Uterus (tissue), 2 donors: ENCODE measurements around the gene CAPN9.

Source experiments
- POLR2A ChIP-seq, 2 donors: fragments of 450-650 bp; IDR thresholded peaks; one replicate each; pipeline ENCODE4 v1.6.1; 2016; ENCODE audit warnings: antibody characterized with exemption in 2 of 2, mild to moderate bottlenecking in 1 of 2, moderate library complexity in 1 of 2
- TF ChIP-seq, protein P1 (sequence below), 4 experiments: fragments of 200-600 bp in 2 of 4; fragments of 450-650 bp in 2 of 4; sonication (generic) in 2 of 4; IDR thresholded peaks; one replicate each; pipeline ENCODE4 v1.5.1; 2016 to 2019; ENCODE audit warnings: antibody characterized with exemption in 4 of 4, mild to moderate bottlenecking in 2 of 4, moderate library complexity in 1 of 4

DNA sequence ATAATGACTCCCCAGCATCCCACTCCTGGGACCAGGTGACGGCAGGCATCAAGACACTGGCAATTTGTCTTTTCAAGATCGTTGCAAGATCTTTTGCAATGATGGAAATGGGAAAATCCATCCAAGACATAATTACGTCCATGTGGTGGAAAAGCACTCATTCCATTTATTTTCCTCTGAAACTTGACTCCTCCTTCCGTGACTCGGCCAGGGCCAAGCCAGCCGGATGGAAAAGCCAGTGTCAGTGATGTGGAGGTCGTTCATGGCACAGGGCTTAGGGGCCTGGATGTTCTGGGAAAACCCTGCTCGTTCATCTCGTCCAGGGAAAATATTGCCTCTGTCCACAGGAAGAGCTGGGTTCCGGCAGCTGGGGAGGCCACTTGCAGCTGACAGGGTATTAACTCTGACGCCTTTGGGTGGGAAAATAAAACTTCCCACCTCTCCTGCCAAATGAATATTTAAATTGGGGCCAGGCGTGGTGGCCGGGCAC lies 74.9 kb downstream of the CAPN9 start:
- TF ChIP-seq, protein P1, sequence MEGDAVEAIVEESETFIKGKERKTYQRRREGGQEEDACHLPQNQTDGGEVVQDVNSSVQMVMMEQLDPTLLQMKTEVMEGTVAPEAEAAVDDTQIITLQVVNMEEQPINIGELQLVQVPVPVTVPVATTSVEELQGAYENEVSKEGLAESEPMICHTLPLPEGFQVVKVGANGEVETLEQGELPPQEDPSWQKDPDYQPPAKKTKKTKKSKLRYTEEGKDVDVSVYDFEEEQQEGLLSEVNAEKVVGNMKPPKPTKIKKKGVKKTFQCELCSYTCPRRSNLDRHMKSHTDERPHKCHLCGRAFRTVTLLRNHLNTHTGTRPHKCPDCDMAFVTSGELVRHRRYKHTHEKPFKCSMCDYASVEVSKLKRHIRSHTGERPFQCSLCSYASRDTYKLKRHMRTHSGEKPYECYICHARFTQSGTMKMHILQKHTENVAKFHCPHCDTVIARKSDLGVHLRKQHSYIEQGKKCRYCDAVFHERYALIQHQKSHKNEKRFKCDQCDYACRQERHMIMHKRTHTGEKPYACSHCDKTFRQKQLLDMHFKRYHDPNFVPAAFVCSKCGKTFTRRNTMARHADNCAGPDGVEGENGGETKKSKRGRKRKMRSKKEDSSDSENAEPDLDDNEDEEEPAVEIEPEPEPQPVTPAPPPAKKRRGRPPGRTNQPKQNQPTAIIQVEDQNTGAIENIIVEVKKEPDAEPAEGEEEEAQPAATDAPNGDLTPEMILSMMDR (IDR thresholded peaks at IDR 0.05): no peak
- no peak for TF ChIP-seq POLR2A (IDR thresholded peaks at IDR 0.05)
